HG03460 (cell line): ENCODE measurements around the gene DAGLA.

Source experiments
- ATAC-seq: cut with Tn5 transposase; IDR thresholded peaks from one replicate; pipeline ENCODE4 v1.9.1; 2021; ENCODE audit not compliant: unreplicated experiment

Gene DAGLA

GRCh38 chr11:61728066-61728939 is 48.1 kb downstream of the DAGLA start:
- ATAC-seq: no peak

GRCh38 chr11:61728940-61729219 is 48.7 kb downstream of the DAGLA start:
- no peak for ATAC-seq

GRCh38 chr11:61730240-61730994 is 50.2 kb downstream of the DAGLA start:
- no peak for ATAC-seq

GRCh38 chr11:61731211-61731951 is 51.2 kb downstream of the DAGLA start:
- ATAC-seq: no peak

- ATAC-seq: no peak
Observed at GRCh38 chr11:61731952-61732675, 51.9 kb downstream of the DAGLA start.

GRCh38 chr11:61732705-61733104 is 52.5 kb downstream of the DAGLA start:
- ATAC-seq: no peak

- ATAC-seq: peak; percentile 75
Observed at GRCh38 chr11:61733120-61733978, 53.2 kb downstream of the DAGLA start.

GRCh38 chr11:61734767-61735166 is 54.6 kb downstream of the DAGLA start:
- no peak for ATAC-seq

- no peak for ATAC-seq
Observed at GRCh38 chr11:61735391-61735790, 55.2 kb downstream of the DAGLA start.

- ATAC-seq: no peak
Observed at GRCh38 chr11:61736310-61736709, 56.1 kb downstream of the DAGLA start.

- no peak for ATAC-seq
Observed at GRCh38 chr11:61737131-61737530, 56.9 kb downstream of the DAGLA start.

- no peak for ATAC-seq
Observed at GRCh38 chr11:61737636-61738386, 57.6 kb downstream of the DAGLA start.

- ATAC-seq: no peak
Observed at GRCh38 chr11:61738776-61739175, 58.6 kb downstream of the DAGLA start.

- no peak for ATAC-seq
Observed at GRCh38 chr11:61739413-61739812, 59.2 kb downstream of the DAGLA start.

GRCh38 chr11:61739966-61740365 is 59.8 kb downstream of the DAGLA start:
- ATAC-seq: no peak

- no peak for ATAC-seq
Observed at GRCh38 chr11:61742391-61742790, 62.2 kb downstream of the DAGLA start.

GRCh38 chr11:61743486-61744095 is 63.4 kb downstream of the DAGLA start:
- no peak for ATAC-seq

- ATAC-seq: no peak
Observed at GRCh38 chr11:61744181-61744580, 64.0 kb downstream of the DAGLA start.

GRCh38 chr11:61744609-61745156 is 64.5 kb downstream of the DAGLA start:
- no peak for ATAC-seq
